ENCODE data around the gene AQP1.

DNA sequence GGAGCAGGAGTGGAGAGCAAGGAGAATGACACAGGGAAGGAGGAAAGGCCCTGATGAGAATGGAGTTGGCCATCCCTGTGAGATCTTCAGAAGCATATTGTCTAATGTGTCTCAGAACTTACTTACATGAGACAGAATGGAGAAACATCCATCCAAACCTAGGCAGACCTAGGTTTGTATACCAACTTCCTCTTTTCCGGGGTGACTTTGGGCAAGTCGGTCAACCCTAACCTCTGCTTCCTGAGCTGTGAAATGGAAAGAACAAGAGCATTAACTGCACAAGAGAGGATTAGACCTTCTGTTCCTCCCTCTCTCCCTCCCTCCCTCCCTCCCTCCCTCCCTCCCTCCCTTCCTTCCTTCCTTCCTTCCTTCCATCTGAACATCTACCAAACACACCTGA is 56.6 kb downstream of the AQP1 start:
- TF ChIP-seq CTCF (conservative IDR thresholded peaks at IDR 0.05) (no peak), ZFX (IDR thresholded peaks at IDR 0.05) (no peak)

All from C4-2B (cell line).